NCI-H146 treated with DMSO at 0.1 percent for 48 hours (cell line): ENCODE results near the gene ABCE1.
"Not testable (repeated sequence)": the region's sequence is repeated elsewhere in the genome, so short reads cannot be mapped to it uniquely, and the experiment has no call there.

Experiments used
- DNase-seq: peaks from one replicate; lab custom pipeline; 2025; ENCODE audit not compliant: unreplicated experiment; lab: John Stamatoyannopoulos, UW

The ABCE1 gene

GRCh38 chr4:145102619-145103018 lies 4.5 kb downstream of the ABCE1 start:
- DNase-seq, result no peak

- DNase-seq, result no peak
These were observed 5.4 kb downstream of the ABCE1 start for GRCh38 chr4:145103496-145103895.

GRCh38 chr4:145107126-145107525 lies 9.0 kb downstream of the ABCE1 start:
- no peak for DNase-seq

GRCh38 chr4:145108128-145108527 lies 10.0 kb downstream of the ABCE1 start:
- no peak for DNase-seq

GRCh38 chr4:145125396-145125795 lies 27.3 kb downstream of the ABCE1 start:
- no peak for DNase-seq

- no peak for DNase-seq
These were observed 32.0 kb downstream of the ABCE1 start for GRCh38 chr4:145130130-145130529.

GRCh38 chr4:145130788-145131399 lies 32.8 kb downstream of the ABCE1 start:
- DNase-seq, result no peak

GRCh38 chr4:145131848-145132247 lies 33.7 kb downstream of the ABCE1 start:
- DNase-seq, result no peak

GRCh38 chr4:145132511-145133098 lies 34.5 kb downstream of the ABCE1 start:
- no peak for DNase-seq

GRCh38 chr4:145136219-145136618 lies 38.1 kb downstream of the ABCE1 start:
- DNase-seq, result not testable (repeated sequence)

GRCh38 chr4:145148980-145149379 lies 50.9 kb downstream of the ABCE1 start:
- DNase-seq, result no peak

- no peak for DNase-seq
These were observed 55.2 kb downstream of the ABCE1 start for GRCh38 chr4:145153181-145153903.

- no peak for DNase-seq
These were observed 55.8 kb downstream of the ABCE1 start for GRCh38 chr4:145153904-145154298.

- no peak for DNase-seq
These were observed 56.5 kb downstream of the ABCE1 start for GRCh38 chr4:145154573-145154972.

GRCh38 chr4:145155268-145155870 lies 57.3 kb downstream of the ABCE1 start:
- no peak for DNase-seq

- no peak for DNase-seq
These were observed 58.9 kb downstream of the ABCE1 start for GRCh38 chr4:145156986-145157385.

GRCh38 chr4:145161549-145161948 lies 63.4 kb downstream of the ABCE1 start:
- no peak for DNase-seq

- no peak for DNase-seq
These were observed 69.8 kb downstream of the ABCE1 start for GRCh38 chr4:145167887-145168286.

GRCh38 chr4:145168581-145169187 lies 70.6 kb downstream of the ABCE1 start:
- no peak for DNase-seq

- no peak for DNase-seq
These were observed 72.1 kb downstream of the ABCE1 start for GRCh38 chr4:145170223-145170622.

- no peak for DNase-seq
These were observed 73.8 kb downstream of the ABCE1 start for GRCh38 chr4:145171911-145172310.
